HL-60 (cell line): Measurements from ENCODE around the gene NUP93.

Source experiments
- CTCF ChIP-seq: IDR thresholded peaks from one replicate; pipeline ENCODE4 v1.5.1; 2011; ENCODE audit warnings: low read length, control low read depth, inconsistent platforms; ENCODE audit not compliant: insufficient read depth
- GABPA ChIP-seq: IDR thresholded peaks from 2 replicates; pipeline ENCODE4 v1.6.1; 2012; ENCODE audit warnings: low read depth

- TF ChIP-seq CTCF, result no peak
- TF ChIP-seq GABPA, result no peak
These were observed 46.6 kb downstream of the NUP93 start for GRCh38 chr16:56776562-56776961.
